GM18517 (cell line): ENCODE results near the gene XXYLT1.

Source experiments
- ATAC-seq: cut with Tn5 transposase; IDR thresholded peaks from one replicate; pipeline ENCODE4 v1.9.1; 2021; ENCODE audit warnings: mild to moderate bottlenecking, moderate library complexity; ENCODE audit not compliant: unreplicated experiment

XXYLT1 gene

DNA sequence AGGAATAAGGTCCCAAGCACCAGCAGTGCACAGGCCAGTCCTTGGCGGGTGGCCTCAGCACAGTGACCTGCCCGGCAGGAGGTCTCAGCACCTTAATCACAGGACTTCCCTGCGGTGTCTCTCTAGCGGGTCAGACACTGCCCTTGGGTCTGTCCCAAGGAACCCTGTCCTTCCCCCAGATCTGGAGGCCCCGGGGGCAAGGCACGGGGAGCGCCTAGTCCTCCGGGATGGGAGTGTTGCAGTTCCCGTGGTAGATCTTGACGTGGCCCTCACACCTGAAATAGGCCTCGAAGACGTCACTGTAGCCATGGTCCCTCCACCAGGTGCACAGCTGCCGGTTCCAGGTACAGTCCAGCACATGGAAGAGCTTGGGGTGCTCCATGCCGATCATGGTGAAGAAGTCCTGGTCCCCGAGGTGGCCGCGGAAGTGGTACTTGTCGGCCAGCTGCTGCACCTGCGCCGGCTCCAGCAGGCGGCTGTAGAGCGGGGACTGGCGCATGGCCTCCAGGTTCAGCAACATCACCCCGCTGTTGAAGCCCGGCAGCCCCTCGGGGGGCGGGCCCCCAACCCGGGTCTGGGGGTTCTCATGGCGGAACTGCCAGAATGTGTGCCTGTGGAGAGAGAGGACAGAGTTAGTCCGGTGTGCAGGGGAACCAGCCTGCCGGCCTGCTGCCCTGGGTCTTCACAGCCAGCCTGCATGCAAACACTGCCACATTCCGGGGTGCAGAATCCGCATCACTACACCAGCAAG, 201.3 kb downstream of the XXYLT1 start:
- no peak for ATAC-seq

DNA sequence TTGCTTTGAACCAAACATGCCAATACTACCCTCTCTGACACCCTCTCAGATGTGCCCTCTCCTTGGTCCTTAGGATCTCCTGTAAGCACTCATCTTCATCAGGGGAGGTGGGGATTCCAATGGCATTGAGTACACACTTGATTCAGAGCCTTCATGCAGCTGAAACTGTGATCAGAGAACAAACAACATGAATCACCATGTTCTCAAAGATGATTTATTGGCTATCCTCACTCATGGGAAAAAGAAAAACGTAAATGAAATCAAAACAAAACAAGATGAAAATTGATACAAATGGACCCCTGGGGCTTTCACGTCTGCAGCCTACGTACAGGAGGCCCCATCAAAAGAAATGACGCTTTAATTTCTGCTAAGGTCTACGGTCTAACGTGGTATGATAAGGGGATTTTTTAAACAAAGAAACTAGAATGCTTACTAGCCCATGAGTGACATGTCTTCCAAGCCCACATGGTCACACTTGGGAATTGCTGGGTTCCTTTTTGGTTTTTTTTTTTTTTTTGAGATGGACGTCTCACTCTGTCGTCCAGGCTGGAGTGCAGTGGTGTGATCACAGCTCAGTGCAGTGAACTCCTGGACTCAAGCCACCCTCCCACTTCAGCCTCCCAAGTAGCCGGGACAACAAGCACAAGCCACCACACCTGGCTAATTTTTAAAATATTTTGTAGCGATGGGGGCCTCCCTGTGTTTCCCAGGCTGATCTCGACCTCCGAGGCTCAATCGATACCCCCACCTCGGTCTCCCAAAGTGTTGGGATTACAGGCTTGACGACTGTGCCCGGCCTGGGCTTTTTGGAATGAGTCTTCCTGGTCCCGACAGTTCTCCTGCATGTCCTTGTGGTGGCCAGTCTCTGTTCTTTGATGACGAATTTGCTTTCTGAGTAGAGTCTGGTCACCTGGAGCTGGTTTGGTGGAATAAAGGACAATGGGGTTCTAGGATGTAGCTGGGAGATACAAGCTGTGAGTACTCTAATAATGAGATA, 202.6 kb downstream of the XXYLT1 start:
- no peak for ATAC-seq

- no peak for ATAC-seq
Observed at GRCh38 chr3:195066441-195066841, 204.5 kb downstream of the XXYLT1 start.

DNA sequence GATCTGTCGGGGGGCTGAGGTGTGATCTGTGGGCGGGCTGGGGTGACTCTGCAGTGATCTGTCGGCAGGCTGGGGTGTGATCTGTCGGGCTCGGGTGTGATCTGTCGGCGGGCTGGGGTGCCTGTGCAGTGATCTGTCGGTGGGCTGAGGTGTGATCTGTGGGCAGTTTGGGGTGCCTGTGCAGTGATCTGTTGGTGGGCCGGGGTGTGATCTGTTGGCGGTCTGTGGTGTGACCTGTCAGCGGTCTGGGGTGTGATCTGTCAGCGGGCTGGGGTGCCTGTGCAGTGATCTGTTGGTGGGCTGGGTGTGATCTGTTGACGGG, 205.1 kb downstream of the XXYLT1 start:
- no peak for ATAC-seq

DNA sequence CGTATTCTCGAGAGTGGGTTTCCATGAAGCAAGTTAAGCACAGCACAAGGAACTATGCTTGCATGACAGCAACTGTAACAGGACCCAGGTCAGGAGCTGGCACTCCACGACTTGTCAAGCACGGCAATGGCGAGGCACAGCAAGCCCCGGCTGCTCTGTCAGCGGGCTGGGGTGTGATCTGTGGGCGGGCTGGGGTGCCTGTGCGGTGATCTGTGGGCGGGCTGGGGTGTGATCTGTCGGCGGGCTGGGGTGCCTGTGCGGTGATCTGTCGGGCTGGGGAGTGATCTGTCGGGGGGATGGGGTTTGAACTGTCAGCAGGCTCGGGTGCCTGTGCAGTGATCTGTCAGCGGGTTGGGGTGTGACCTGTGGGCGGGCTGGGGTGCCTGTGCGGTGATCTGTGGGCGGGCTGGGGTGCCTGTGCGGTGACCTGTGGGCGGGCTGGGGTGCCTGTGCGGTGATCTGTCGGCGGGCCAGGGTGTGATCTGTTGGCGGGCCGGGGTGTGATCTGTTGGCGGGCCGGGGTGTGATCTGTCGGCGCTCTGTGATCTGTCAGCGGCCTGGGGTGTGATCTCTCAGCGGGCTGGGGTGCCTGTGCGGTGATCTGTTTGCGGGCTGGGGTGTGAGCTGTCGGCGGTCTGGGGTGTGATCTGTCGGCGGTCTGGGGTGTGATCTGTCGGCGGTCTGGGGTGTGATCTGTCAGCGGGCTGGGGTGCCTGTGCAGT, 205.7 kb downstream of the XXYLT1 start:
- no peak for ATAC-seq

- no peak for ATAC-seq
Observed at GRCh38 chr3:195064300-195064931, 206.5 kb downstream of the XXYLT1 start.

- no peak for ATAC-seq
Observed at GRCh38 chr3:195063581-195064193, 207.3 kb downstream of the XXYLT1 start.

- no peak for ATAC-seq
Observed at GRCh38 chr3:195062866-195063540, 208.0 kb downstream of the XXYLT1 start.

DNA sequence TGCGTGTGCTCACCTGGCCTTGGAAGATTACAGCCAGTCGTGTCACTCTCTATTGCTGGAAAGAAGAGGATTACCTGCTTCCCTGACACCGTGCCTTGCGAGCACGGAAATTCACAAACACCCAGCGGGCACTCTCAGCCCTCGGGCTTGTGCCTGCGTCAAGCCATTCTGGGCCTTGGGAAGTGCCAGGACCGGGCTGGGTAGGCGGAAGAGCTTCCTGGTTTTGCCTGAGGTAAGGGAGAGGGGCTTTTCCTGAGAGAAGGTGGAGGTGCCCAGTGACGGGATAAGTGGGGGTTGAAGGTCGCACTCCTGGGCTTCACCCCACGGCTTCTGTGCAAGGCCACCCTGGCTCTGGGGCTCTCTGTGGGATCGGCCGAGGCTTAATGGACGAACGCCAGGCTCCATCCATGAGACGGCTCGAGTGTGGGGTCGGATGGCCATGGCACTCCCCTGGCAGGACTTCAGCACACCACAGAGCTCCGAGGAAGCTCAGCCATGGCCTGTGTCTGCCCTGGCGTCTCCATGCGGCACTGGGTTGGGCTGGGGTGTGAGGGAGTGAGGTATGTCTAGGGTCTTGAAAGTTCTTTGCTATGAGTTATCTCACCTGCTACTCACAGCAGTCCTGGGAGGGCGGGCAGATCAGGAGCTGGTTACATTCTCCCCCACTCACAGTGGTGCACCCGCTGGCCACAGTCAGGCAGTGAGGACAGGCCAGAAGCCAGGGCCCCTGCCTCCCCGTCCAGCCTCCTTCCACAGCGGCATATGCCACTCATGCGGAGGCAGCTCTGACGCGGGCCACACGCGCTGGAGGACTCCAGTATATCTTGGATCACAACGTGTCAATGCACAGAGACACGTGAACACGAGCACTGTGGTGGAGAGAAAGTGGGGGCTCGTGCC, 209.0 kb downstream of the XXYLT1 start:
- no peak for ATAC-seq

- ATAC-seq = no peak
Observed at GRCh38 chr3:195060531-195061291, 210.2 kb downstream of the XXYLT1 start.

- ATAC-seq = no peak
Observed at GRCh38 chr3:195060217-195060481, 210.8 kb downstream of the XXYLT1 start.

DNA sequence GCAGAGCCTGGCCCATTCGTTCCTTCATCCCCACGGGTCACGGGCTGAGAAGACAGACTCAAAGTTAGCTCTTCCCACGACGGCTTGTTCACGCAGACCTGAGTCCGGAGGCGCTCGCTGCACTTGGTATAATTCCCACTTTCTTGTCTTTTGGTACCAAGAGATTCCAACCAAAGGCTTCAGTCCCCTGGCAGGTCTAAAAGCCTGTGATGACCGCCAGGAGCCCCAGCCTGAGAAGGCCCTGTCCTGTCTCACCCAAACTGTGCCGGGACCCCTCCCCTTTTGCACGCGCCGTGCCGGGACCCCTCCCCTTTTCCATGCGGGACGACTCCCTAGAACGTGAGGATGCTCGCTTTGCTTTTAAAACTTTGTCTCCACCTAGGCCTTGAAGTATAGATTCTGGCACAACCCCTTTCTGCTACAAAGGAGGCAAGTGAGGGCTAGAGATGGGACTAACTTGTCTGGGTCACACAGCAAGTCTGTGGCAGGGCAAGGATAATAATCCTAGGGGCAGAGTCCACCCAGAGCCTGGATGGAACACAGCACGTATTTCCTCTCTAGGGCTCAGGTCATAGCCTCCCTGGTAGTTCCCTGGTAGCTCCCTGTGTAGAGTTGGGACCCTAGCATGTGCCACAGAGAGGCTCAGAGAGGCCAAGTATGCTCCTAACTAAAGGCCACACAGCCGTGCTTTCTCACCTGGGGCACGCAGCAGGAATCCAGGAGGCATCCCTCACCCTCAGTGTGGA, 211.3 kb downstream of the XXYLT1 start:
- no peak for ATAC-seq

GRCh38 chr3:195059006-195059350, 212.0 kb downstream of the XXYLT1 start:
- no peak for ATAC-seq

DNA sequence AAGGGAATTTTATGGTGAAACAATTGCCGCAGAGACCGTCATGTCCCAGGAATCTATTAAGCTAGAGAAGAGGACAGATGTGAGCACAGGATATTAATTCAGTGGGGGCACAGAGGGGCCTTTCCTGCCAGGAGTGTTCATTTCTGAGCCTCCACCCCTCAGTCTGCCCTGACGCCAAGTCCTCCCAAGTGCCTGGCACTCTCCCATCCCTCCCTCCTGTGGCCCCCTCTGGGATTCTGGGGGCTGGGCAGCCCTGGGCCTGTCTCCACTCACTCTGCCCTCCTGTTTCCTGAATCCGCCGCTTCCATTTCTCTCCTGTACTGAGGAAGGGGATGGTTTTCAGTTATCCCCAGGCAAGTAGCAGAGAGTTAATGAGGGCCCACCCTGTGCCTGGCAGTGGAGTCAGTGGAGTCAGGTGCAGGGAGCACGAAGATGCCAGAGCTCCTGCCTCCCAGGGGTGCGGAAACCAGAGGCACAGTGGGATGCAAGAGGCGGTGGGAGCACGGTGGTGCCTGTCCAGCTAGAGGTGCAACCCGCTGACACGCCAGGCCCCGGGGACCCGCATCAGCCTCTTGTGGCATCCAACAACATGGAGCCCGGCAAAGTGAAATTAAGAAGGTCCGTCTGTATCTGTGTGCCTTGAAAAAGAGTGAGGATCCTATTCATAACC, 212.5 kb downstream of the XXYLT1 start:
- no peak for ATAC-seq

DNA sequence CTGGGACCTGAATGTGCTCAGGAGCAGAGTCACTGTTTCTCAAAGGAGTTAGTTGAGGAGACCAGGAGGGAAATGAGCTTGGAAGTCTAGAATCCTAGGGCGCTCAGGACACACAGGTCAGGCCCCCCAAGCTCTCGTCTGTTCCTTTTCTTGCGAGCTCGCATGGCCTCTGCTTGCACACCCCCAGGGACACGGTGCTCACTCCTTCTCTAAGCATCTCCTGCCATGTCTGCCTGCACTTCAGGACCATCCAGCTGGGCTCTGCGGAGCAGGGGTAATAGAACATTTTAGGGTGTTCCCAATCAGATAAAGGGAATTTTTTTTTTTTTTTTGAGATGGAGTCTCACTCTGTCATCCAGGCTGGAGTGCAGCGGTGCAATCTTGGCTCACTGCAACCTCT, 213.2 kb downstream of the XXYLT1 start:
- no peak for ATAC-seq

GRCh38 chr3:195056506-195056905, 214.5 kb downstream of the XXYLT1 start:
- ATAC-seq = no peak

- ATAC-seq = no peak
Observed at GRCh38 chr3:195054311-195054710, 216.6 kb downstream of the XXYLT1 start.
